Stimulated activated naive CD4-positive, alpha-beta T cell treated with Interleukin-2 at 50 U/mL for 16 hours (primary cell): ENCODE measurements around the gene OCRL.

Source experiments
- DNase-seq: peaks from one replicate; lab custom pipeline; 2025; lab: John Stamatoyannopoulos, UW

Gene OCRL

DNA sequence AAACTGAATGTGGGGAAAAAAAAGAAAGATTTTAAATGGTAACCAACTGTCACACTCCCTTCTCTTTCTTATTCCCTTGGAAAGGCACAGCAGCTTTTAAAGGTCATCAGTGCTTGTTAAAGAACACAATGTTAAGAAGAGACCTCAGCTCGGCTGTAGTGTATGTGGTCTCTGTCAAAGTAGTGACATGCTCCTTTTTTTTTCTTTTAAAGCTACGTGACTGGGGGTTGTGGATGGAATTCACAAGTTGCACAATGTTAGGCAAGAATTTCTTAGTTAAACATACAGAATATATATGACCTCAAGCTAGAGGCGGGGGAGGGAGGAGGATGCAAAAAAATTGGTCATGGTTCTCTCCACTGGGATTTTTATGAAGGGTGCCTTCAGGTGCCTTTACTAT is 45.6 kb downstream of the OCRL start:
- no peak for DNase-seq

DNA sequence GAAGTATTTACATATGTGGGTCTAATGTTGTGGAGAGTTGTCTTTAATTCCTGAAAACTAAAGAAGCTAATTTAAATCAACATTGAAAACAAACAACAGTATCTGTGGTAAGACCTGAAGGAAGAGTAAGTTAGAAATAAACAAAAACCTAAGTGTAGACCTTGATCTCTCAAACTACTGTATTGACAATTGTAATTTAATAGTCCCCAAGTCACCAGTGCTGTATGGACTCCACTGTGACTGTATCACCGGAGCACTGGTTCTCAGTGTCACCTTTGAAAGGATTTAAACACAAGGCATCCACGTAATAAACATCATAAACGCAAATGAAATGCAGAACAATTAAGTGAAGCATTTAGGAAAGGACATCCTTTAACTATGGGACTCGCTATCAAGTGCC is 46.4 kb downstream of the OCRL start:
- DNase-seq = no peak

DNA sequence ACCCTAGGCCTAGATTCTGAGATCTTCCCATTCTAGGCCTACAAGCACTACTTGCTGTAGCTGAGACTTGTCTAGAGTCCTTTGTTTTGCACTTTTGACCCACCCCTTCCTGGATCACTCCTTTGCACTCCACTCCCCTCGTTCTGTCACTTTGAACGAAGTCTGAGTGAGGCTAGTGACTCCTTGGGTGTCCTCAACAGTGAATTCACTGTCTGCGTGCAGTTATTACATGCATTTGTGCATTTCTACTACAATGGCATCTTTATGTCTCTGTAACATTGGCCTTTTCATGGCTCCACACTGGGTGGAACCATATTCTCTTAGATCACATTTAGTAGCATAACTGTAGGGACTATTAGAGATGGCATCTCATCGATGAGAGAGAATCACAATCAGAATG is 50.5 kb downstream of the OCRL start:
- no peak for DNase-seq

DNA sequence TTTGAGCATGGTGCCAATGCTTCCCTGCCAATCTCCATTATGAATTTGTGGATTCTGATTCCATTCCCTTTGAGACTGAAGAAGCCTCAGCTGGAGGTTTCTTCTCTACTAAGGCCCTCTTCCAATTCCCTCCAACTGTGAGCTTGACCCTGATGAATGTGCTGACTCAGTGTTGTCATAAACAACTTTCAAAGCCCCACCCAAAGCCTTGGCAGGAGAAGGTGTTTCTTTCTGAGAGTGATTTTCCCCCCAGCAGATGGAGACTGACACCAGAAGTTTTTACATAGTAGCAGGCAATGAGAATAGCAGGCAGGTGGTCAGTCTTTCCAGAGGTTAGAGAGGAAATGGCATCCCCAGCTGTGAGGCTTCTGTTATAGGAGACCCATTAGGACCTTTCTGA is 53.1 kb downstream of the OCRL start:
- no peak for DNase-seq

DNA sequence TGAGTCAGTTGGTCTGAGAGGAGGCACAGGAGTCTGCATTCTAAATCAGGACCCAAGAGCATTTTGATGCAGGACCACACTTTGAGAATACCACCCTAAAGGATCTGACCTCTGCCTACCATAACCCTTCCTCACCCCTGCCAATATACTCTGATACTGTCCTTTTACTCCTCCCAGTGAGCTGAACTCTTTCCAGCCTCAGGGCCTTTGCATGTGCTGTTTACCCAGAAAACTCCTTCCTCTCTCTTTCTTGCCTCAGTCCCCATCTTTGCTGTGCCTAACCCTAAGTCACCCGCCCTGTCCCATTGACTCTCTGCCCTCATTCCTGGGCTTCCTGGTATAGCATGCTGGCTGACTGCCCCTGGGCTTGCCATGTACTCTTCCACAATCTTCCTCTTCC is 54.7 kb downstream of the OCRL start:
- no peak for DNase-seq

DNA sequence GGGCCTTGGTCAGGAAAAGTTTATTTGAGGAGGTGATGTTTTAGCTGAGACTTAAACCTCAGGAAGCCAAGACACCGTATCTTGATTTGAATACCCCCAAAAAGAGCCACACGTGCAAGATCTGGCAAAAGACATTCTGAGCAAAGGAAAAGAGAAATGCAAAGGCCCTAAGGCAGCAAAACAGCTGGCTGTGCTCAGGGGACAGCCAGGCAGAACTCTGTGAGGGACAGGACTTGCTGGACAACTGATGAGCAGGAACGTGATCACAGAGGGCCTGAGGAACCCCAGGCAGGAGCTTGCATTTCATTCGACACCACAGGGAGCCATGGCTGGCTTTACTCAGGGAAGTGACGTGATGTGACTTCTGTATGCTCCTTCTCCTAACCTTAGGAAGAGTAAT is 56.0 kb downstream of the OCRL start:
- no peak for DNase-seq

DNA sequence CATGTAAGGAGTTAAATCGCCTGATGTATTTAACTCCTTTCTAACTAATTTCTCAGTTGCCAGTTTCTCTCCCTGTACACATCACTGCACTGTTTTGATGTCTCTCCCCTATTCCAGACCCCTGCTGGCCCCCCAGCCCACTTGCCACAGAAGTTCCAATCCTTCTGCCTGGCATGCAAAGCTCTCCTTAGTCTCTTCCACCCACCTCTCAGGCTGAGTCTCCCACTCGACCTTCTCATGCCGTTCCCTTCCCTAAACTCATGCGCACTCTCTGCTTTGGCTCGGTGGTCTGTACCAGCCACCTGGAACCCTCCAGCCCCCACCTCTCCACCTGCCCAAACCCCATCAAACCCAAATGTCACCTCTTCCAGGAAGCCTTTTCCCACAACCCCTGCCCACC is 57.8 kb downstream of the OCRL start:
- DNase-seq = no peak

DNA sequence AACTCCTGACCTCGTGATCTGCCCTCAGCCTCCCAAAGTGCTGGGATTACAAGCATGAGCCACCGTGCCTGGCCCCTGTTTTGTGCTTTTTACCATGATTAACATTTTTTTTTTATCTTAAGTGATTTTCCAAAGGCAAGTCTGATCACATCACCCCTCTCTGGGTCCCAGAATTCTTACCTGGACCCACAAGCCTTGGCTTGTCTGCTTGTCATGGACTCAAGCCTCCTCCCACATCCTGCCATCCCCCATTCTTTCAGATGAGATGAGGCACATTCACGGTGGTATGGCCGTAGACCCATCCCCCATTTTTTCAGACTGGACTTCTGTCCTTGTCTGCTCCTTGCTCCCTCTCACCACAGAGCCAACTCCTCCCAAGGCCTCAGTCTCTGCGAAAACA is 59.4 kb downstream of the OCRL start:
- DNase-seq = no peak

DNA sequence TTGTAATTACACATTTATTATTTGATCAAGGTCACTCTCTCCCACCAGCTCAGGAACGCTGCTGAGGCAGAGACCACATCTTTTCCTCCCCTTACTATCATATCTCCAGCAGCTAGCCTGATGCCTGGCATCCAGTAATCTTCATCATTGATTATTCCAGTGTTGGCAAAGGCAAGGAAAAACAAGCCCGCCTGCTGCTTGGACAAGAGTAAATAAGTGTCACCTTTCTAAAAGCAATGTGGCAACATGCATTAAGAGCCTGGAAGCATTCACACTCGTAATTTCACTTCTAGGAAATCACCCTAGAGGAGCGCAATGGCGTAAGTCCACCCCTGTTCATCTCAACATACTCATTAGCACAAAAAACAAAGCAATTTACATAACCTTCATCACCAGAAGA is 59.9 kb downstream of the OCRL start:
- DNase-seq = no peak

DNA sequence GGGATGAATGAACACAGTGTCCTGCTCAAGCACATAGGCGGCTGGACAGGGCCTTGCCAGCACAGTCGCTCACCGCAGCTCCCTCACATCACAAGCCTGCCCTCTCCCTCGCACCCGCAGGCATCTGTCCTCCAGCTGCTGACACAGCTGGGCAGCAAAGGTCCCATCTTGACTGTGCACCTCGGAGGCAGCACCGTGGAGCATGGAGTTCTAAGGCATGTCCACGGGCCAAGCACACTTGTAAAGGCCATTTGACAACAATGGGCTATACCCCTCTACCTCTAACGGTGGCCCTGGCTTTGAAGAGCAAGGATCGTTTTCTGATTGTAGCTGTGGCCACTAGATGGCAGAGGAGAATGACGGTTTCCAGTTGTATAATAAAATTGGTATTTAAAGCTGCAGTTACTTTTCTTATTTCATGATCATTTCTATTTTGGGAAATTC is 60.9 kb downstream of the OCRL start:
- peak; percentile 0 for DNase-seq

DNA sequence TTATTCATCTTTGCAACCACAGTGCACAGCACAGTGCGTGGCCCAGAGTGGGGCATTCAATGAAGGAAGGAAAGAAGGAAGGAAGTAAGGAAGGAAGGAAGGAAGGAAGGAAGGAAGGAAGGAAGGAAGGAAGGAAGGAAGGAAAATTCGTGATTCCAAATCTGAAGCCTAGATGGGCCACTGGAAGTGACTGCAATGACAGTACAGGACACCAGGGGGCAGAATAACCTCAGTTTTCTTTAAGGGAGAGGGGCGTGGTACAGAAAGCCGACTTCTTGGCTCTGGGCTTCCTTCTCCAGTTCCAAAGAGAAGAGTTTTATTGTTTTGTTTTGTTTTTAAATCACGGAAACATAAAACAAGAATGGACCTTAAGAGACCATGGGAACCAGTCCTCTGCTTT is 66.9 kb downstream of the OCRL start:
- DNase-seq = peak; percentile 7

DNA sequence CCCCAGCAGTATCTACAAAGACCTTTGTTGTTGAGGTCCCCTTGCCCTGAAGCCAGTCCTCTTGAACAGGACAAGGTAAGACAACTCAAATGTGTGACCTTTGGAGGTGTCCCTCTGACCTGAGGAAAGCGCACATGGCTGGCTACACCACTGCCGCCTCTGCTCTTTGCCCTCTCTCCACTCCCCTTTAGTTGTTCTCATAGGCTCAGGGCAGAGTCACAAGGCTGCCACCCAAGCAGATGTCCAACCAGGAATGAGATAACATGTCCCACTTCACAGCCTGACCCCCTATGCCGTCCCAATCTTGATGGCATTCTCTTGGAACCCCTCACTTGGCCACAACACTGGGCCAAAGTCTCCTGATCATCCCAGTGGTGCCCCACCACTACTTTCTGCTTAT is 68.4 kb downstream of the OCRL start:
- DNase-seq = no peak

DNA sequence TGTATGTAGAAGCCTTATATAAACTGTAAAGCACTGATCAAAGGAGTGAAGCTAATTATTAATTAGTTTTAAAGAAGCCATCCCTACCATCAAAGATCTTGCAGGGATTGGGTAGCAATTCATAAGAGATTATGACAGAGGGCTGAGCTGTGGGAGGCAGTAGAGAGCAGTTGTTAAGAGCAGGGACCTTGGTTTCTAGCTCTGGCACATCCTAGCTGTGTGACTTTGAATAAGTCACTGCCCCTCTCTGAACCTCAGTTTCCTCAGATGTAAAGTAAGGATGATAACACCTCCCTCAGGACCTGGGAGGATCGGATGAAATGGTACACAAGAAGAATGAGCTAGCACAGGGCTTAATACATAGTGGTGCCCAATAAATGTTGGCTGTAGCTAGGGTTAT is 69.3 kb downstream of the OCRL start:
- no peak for DNase-seq

DNA sequence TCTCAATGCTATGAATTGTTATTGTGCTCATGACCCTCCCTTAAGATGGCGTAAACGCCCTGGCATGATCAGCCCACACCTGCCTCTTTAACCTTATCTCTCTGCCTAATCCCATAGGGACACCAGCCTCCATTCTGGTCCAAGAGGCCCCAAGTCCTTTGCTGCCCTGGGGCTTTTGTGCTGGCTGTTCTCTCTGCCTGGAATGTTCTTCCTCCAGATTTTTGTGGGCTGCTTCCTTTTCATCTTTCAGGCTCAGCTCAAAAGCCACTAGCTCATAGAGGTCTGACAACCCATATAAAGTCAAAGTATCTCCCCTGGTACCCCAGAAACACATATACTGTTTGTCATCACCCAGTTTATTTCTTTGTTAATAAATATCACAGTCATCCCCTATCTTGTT is 72.3 kb downstream of the OCRL start:
- no peak for DNase-seq

DNA sequence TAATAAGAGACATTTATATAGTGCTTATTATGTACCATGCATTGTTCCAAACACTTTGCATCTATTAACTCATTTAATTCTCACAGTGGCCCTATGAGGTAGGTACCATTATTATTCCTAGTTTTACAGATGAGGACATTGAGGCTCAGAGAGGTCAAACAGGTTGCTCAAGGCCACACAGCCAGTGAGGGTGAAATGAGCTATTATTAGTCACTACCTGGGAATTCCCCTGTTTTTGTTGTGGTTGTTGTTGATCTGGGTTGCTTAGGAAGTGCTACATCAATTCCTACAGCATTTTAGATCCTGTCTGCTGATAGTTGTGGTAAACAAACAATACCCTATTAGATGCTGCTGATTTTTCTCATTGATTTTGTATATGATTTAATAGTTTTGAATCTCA is 73.5 kb downstream of the OCRL start:
- no peak for DNase-seq

DNA sequence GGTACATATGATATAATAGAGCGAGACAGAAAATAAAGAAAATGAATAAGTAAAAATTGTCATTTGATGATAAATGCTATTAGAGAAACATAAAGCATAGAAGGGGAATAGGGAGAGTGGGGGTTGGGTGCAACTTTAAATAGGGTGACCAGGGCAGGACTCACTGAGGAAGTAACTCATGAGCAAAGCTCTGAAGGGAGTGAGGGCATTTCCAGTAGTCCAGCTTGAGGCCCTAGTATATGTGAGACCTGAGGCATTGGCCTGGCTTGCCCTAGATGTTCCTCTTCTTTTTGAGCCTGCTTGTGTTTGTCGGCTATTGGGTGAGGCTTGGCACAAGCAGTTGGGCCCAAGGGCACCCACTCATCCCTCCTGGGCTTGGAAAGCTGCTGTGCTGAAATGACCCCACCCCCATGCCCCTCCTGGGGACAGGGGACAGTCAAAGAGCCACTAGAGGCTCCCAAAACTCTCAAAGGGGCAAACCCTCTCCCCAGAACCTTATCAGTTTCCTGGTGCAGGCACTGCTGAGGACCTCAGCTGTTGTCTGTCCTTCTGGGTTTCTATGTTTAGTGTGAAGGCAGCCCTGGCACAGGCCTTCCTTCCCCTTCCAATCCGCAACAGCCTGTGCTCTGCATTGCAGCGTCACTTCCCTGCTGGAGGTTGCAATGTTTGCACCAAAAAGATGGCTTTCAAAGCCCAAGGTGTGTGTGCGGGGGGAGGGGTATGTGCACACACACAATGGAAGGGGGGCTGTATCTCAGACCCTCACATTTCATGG is 74.6 kb downstream of the OCRL start:
- no peak for DNase-seq

DNA sequence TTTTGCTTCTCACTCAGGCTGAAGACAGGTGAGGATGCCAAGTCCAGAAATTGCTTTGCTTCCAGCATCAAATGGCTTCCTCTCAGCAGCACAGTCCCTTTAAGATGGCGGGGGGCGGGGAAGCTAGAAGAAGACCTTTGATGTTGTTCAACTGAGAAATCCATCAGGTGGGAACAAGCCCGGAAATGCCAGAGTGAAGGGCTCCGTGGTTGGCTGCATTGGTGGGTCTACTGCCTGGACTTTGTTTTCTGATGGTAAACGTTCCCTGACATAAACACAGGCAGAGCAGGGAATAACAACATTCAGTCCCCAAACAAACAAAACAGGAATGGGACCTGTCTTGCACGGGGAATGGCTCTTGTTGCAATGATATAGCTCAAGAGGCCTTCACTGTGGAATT is 77.4 kb downstream of the OCRL start:
- no peak for DNase-seq

DNA sequence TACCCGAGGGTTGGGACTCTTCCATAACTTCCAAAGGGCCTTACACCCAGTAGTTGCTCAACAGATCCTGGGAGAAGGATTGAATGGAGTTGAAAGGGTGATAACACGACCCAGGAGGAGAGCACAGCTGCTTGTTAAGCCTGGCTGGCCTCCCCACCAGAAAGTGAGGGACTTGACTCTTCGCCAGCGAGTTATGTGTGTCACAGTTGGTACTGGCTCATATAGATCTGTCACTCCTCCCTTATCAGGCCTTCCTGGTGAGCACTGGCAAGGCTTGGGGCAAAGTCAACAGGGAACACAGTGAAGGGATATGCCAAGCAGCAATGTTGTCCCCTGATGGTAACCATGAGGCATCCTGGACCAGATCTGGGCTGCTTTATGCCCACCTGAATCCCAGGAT is 78.9 kb downstream of the OCRL start:
- no peak for DNase-seq

DNA sequence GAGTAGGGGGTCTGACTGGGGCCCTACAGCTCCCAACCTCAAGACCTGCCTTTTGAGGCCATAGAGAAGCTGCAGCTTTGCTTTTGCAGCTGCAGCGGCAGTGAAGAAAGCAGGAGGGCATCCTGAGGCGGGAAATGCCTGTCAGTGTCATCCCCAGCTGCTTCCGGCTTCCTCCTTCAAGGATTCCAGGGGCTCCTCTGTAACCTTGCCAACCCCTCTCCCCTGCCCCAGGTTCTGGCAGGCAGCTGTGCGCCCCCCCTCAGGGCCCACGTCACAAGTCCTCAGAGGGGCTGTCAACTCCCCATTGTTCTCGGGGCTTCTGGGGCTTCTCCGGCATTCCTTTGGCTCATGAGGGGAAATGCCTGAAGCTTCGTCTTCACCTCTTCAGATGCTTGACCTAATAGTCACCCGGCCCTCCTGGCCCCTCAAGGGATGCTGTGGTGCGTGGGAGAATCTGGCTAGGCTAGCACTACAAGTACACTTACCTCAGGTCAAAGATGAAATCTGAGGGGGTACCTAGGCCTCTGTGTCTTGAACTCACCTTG is 82.8 kb downstream of the OCRL start:
- no peak for DNase-seq

DNA sequence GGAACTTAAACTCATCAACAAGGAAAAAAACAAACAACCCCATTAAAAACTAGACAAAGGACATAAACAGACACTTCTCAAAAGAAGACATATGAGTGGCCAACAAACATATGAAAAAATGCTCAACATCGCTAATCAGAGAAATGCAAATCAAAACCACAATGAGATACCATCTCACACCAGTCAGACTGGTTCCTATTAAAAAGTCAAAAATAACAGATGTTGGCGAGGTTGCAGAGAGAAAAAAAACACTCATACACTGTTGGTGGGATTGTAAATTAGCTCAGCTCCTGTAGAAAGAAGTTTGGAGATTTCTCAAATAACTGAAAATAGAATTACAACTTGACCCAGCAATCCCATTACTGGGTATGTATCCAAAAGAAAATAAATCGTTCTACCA is 86.0 kb downstream of the OCRL start:
- no peak for DNase-seq

DNA sequence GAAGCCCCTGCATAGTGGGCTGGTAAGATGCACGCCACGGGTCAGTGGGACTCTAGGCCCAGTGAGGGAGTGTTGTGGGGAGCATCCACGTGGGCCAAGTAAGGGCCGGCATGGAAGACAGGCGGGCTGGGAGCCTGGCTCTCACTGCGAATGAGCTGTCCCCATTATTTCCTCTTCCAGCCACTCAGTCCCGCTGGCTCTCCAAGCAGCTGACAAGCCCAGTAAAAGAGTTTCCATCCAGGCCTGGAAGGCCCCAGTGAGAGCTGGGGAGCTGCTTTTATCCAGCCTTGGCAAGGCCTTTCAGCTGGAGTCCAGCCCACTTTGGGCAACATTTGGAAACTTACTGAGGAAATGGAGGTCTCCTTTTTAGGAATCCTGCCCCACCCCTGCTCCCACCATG is 89.8 kb downstream of the OCRL start:
- no peak for DNase-seq

DNA sequence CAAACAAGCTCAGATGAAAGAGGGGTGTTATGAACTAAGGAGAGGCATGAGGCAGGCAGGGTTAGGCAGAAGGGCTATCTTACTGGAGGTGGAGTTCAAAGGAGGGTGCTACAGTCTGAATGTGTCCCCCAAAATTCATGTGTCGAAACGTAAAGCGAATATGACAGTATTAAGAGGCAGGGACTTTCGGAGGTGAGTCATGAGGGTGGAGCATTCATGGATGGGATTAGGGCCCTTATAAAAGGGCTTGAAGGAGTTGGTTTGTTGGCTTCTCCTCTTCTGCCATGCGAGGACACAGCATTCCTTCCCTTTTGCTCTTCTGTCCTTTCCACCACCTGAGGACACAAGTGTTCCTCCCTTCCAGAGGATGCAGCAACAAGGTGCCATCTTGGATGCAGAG is 91.8 kb downstream of the OCRL start:
- no peak for DNase-seq

DNA sequence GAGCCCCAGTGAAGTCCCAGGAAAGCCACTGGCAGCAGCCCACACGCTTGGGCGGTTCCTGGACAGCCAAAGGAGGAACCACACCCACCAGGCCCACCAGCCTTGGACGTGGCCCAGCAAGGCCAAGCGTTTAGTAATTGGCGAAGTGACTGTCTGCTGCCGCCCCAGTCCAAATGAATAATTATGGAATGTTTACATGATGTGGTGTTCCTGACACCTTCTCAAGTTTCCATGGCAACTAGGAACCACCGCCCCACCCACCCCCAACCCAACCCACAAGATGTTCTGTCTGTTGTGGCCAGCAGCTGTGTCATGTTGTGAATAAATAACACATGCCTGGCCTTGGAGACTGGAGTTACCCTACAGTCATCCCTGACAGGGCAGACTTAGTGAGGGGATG is 92.4 kb downstream of the OCRL start:
- no peak for DNase-seq

DNA sequence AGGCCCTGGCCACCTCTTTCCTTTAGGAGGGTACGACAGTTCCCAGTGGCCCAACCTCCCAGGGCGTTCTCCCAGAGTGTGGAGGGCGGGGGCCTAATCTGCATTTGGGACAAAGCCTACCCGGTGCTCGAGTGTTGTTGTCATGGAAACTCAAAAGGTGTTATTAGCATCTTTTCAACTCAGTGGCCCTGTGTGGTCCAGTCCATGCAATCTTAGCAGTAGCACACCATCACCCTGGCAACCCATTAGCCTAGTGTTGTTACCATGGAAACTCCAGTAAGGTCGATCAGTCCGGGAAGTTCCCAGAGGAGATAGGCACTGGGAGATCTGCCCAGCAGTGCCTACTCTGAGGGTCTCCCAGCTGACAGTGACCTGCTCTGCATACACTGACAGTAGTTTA is 94.5 kb downstream of the OCRL start:
- DNase-seq = no peak
